HCT116 (cell line): Measurements from ENCODE around the gene UBE3B.

ENCODE experiments used
- ATF3 ChIP-seq: IDR thresholded peaks from 2 replicates; pipeline ENCODE4 v1.6.1; 2012
- CTCF ChIP-seq, 3 experiments: fragments of 200-600 bp in 1 of 3; sonication (generic) in 1 of 3; IDR thresholded peaks in 2 of 3; conservative IDR thresholded peaks in 1 of 3; 2 replicates each; pipeline ENCODE4 v1.5.1; 2012 to 2017; ENCODE audit warnings: low read depth in 2 of 3, low read length in 2 of 3, antibody characterized with exemption in 1 of 3, borderline replicate concordance in 1 of 3, control low read depth in 1 of 3, mild to moderate bottlenecking in 1 of 3, mixed read lengths in 1 of 3, mixed run types in 1 of 3, moderate library complexity in 1 of 3; ENCODE audit not compliant: insufficient read depth in 1 of 3
- EGR1 ChIP-seq: IDR thresholded peaks from 2 replicates; pipeline ENCODE4 v1.6.1; 2012; ENCODE audit warnings: low read depth
- EZH2 ChIP-seq: fragments of 200-600 bp; sonication (generic); IDR thresholded peaks from 2 replicates; pipeline ENCODE4 v1.6.1; 2017; ENCODE audit warnings: antibody characterized with exemption, mixed run types
- EZH2phosphoT487 ChIP-seq: fragments of 200-600 bp; IDR thresholded peaks from 2 replicates; pipeline ENCODE4 v1.6.1; 2018; ENCODE audit warnings: antibody characterized with exemption, borderline replicate concordance
- FOSL1 ChIP-seq: IDR thresholded peaks from 2 replicates; pipeline ENCODE4 v1.6.1; 2012; ENCODE audit warnings: low read depth
- JUND ChIP-seq: IDR thresholded peaks from 2 replicates; pipeline ENCODE4 v1.6.1; 2012
- POLR2A ChIP-seq: IDR thresholded peaks from 2 replicates; pipeline ENCODE4 v1.7.0; 2011; ENCODE audit warnings: borderline replicate concordance; ENCODE audit not compliant: insufficient read depth, insufficient read length; ENCODE audit errors: extremely low read depth
- SP1 ChIP-seq: IDR thresholded peaks from 2 replicates; pipeline ENCODE4 v1.6.1; 2012; ENCODE audit warnings: low read depth
- TCF7L2 ChIP-seq: IDR thresholded peaks from 2 replicates; pipeline ENCODE4 v1.7.0; 2011; ENCODE audit warnings: borderline replicate concordance, inconsistent platforms; ENCODE audit not compliant: insufficient read depth, insufficient read length; ENCODE audit errors: extremely low read depth
- YY1 ChIP-seq: IDR thresholded peaks from 2 replicates; pipeline ENCODE4 v1.6.1; 2011; ENCODE audit warnings: low read length, low read depth, moderate library complexity, mild to moderate bottlenecking; ENCODE audit not compliant: insufficient replicate concordance; ENCODE audit errors: extremely low read depth
- ZBTB33 ChIP-seq: IDR thresholded peaks from 2 replicates; pipeline ENCODE4 v1.6.1; 2011; ENCODE audit warnings: mild to moderate bottlenecking, low read length, moderate library complexity; ENCODE audit not compliant: insufficient replicate concordance; ENCODE audit errors: extremely low read depth
- ZNF274 ChIP-seq: fragments of 200-500 bp; sonication (Bioruptor generic); IDR thresholded peaks from 2 replicates; pipeline ENCODE4 v1.6.1; 2014; ENCODE audit warnings: mild to moderate bottlenecking, low read depth, low read length, inconsistent platforms

- TF ChIP-seq CTCF (IDR thresholded peaks at IDR 0.05 in 2 of 3, conservative IDR thresholded peaks at IDR 0.05 in 1 of 3; ENCODE audit: borderline replicate concordance in 1 of 3, insufficient read depth in 1 of 3, low read depth in 2 of 3, low read length in 2 of 3) = no peak
- TF ChIP-seq EZH2phosphoT487 = no peak
- no peak for TF ChIP-seq ZBTB33
- no peak for TF ChIP-seq FOSL1
- TF ChIP-seq SP1 = no peak
- TF ChIP-seq POLR2A = no peak
- no peak for TF ChIP-seq YY1
- no peak for TF ChIP-seq EGR1
- no peak for TF ChIP-seq ZNF274
- no peak for TF ChIP-seq JUND
- no peak for TF ChIP-seq ATF3
- no peak for TF ChIP-seq EZH2
- TF ChIP-seq TCF7L2 = no peak
Measured at GRCh38 chr12:109553906-109554500, 76.6 kb downstream of the UBE3B start.
